ENCODE results near the gene IAH1. TPM values are rescaled to one million over a fixed set of nuclear protein-coding genes. Genes with fewer than 3 reads are reported as not detected.

The IAH1 gene
- total RNA-seq, 1 donor from 2014 or later: 37.5 TPM

GRCh38 chr2:9492927-9493326 is 18.6 kb downstream of the IAH1 start:
- no peak for TF ChIP-seq CTCF (IDR thresholded peaks at IDR 0.05; ENCODE audit: unreplicated experiment)
- Mint-ChIP-seq H3K4me3 (ENCODE audit: unreplicated experiment) (no peak overlapping the region), H3K36me3 (ENCODE audit: low read depth, unreplicated experiment) (peaks cover 41% of the 10 kb centered on the region), H3K4me1 (ENCODE audit: unreplicated experiment) (no peaks in the 10 kb centered on the region), H3K27ac (ENCODE audit: unreplicated experiment) (no peak overlapping the region), H3K9me3 (ENCODE audit: unreplicated experiment) (no peaks in the 10 kb centered on the region), H3K27me3 (ENCODE audit: unreplicated experiment) (no peaks in the 10 kb centered on the region)
- DNase-seq (ENCODE audit: low spot score): no peak

GRCh38 chr2:9493478-9493877 is 19.1 kb downstream of the IAH1 start:
- no peak for DNase-seq (ENCODE audit: low spot score)
- no peaks in the 10 kb centered on the region for H3K4me1 Mint-ChIP-seq (ENCODE audit: unreplicated experiment)
- H3K27ac Mint-ChIP-seq (ENCODE audit: unreplicated experiment): no peak overlapping the region
- H3K9me3 Mint-ChIP-seq (ENCODE audit: unreplicated experiment): no peaks in the 10 kb centered on the region
- no peaks in the 10 kb centered on the region for H3K27me3 Mint-ChIP-seq (ENCODE audit: unreplicated experiment)
- H3K4me3 Mint-ChIP-seq (ENCODE audit: unreplicated experiment): no peak overlapping the region
- no peak for TF ChIP-seq CTCF (IDR thresholded peaks at IDR 0.05; ENCODE audit: unreplicated experiment)
- H3K36me3 Mint-ChIP-seq (ENCODE audit: low read depth, unreplicated experiment): peaks cover 36% of the 10 kb centered on the region

- H3K4me1 Mint-ChIP-seq (ENCODE audit: unreplicated experiment): no peaks in the 10 kb centered on the region
- peaks cover 36% of the 10 kb centered on the region for H3K36me3 Mint-ChIP-seq (ENCODE audit: low read depth, unreplicated experiment)
- no peak overlapping the region for H3K27ac Mint-ChIP-seq (ENCODE audit: unreplicated experiment)
- no peak for DNase-seq (ENCODE audit: low spot score)
- no peak for TF ChIP-seq CTCF (IDR thresholded peaks at IDR 0.05; ENCODE audit: unreplicated experiment)
- H3K27me3 Mint-ChIP-seq (ENCODE audit: unreplicated experiment): no peaks in the 10 kb centered on the region
- H3K4me3 Mint-ChIP-seq (ENCODE audit: unreplicated experiment): peak overlapping the region; percentile 65
- H3K9me3 Mint-ChIP-seq (ENCODE audit: unreplicated experiment): no peaks in the 10 kb centered on the region
Observed at GRCh38 chr2:9494081-9494480, 19.7 kb downstream of the IAH1 start.

GRCh38 chr2:9497017-9497416 is 22.7 kb downstream of the IAH1 start:
- no peak overlapping the region for H3K27ac Mint-ChIP-seq (ENCODE audit: unreplicated experiment)
- no peaks in the 10 kb centered on the region for H3K9me3 Mint-ChIP-seq (ENCODE audit: unreplicated experiment)
- H3K4me3 Mint-ChIP-seq (ENCODE audit: unreplicated experiment): no peak overlapping the region
- no peaks in the 10 kb centered on the region for H3K4me1 Mint-ChIP-seq (ENCODE audit: unreplicated experiment)
- no peak for DNase-seq (ENCODE audit: low spot score)
- no peak for TF ChIP-seq CTCF (IDR thresholded peaks at IDR 0.05; ENCODE audit: unreplicated experiment)
- peaks cover 1% of the 10 kb centered on the region for H3K27me3 Mint-ChIP-seq (ENCODE audit: unreplicated experiment)
- peaks cover 29% of the 10 kb centered on the region for H3K36me3 Mint-ChIP-seq (ENCODE audit: low read depth, unreplicated experiment)

- TF ChIP-seq CTCF (IDR thresholded peaks at IDR 0.05; ENCODE audit: unreplicated experiment): no peak
- peaks cover 29% of the 10 kb centered on the region for H3K36me3 Mint-ChIP-seq (ENCODE audit: low read depth, unreplicated experiment)
- no peak overlapping the region for H3K4me3 Mint-ChIP-seq (ENCODE audit: unreplicated experiment)
- peaks cover 1% of the 10 kb centered on the region for H3K27me3 Mint-ChIP-seq (ENCODE audit: unreplicated experiment)
- no peaks in the 10 kb centered on the region for H3K9me3 Mint-ChIP-seq (ENCODE audit: unreplicated experiment)
- no peaks in the 10 kb centered on the region for H3K4me1 Mint-ChIP-seq (ENCODE audit: unreplicated experiment)
- H3K27ac Mint-ChIP-seq (ENCODE audit: unreplicated experiment): no peak overlapping the region
- DNase-seq (ENCODE audit: low spot score): no peak
Observed at GRCh38 chr2:9498210-9498609, 23.9 kb downstream of the IAH1 start.
